NCI-H1417 (cell line): ENCODE measurements around the gene SLC17A5.
A peak's percentile ranks its signal among the peaks of the same experiment; 100 is the strongest.
"Not testable (repeated sequence)": the region's sequence is repeated elsewhere in the genome, so short reads cannot be mapped to it uniquely, and the experiment has no call there.

Experiments used
- DNase-seq, 3 experiments: peaks; one replicate each; lab custom pipeline; 2025; lab: John Stamatoyannopoulos, UW

The SLC17A5 gene

GRCh38 chr6:73666393-73666792 is 12.6 kb upstream of the SLC17A5 start:
- DNase-seq: no peak

GRCh38 chr6:73665686-73666319 is 12.0 kb upstream of the SLC17A5 start:
- peak in 1 of 3 experiments; percentile 32 for DNase-seq

- DNase-seq: no peak
Observed at GRCh38 chr6:73664701-73665100, 10.9 kb upstream of the SLC17A5 start.

GRCh38 chr6:73657201-73657600 is 3.4 kb upstream of the SLC17A5 start:
- no peak for DNase-seq

GRCh38 chr6:73656531-73657145 is 2.8 kb upstream of the SLC17A5 start:
- no peak for DNase-seq

- DNase-seq: no peak
Observed at GRCh38 chr6:73655341-73655917, 1.6 kb upstream of the SLC17A5 start.

GRCh38 chr6:73652637-73653570 is 888 bp downstream of the SLC17A5 start:
- peak; percentile 37 to 75 (median 74) for DNase-seq

GRCh38 chr6:73649783-73650182 is 4.0 kb downstream of the SLC17A5 start:
- DNase-seq: no peak

- DNase-seq: no peak
Observed at GRCh38 chr6:73648166-73648565, 5.6 kb downstream of the SLC17A5 start.

- DNase-seq: peak; percentile 19 to 26 (median 24)
Observed at GRCh38 chr6:73644941-73645591, 8.7 kb downstream of the SLC17A5 start.

- no peak for DNase-seq
Observed at GRCh38 chr6:73644030-73644429, 9.8 kb downstream of the SLC17A5 start.

GRCh38 chr6:73642530-73642929 is 11.3 kb downstream of the SLC17A5 start:
- DNase-seq: no peak

GRCh38 chr6:73640179-73640750 is 13.5 kb downstream of the SLC17A5 start:
- no peak for DNase-seq

- DNase-seq: no peak
Observed at GRCh38 chr6:73639040-73639439, 14.8 kb downstream of the SLC17A5 start.

- no peak for DNase-seq
Observed at GRCh38 chr6:73637404-73637803, 16.4 kb downstream of the SLC17A5 start.

GRCh38 chr6:73636048-73636447 is 17.7 kb downstream of the SLC17A5 start:
- DNase-seq: no peak

- DNase-seq: no peak
Observed at GRCh38 chr6:73632346-73632745, 21.4 kb downstream of the SLC17A5 start.

GRCh38 chr6:73631849-73632248 is 21.9 kb downstream of the SLC17A5 start:
- no peak for DNase-seq

- DNase-seq: no peak
Observed at GRCh38 chr6:73630401-73630800, 23.4 kb downstream of the SLC17A5 start.

GRCh38 chr6:73624896-73625295 is 28.9 kb downstream of the SLC17A5 start:
- no peak for DNase-seq

- DNase-seq: not testable (repeated sequence)
Observed at GRCh38 chr6:73623480-73623879, 30.3 kb downstream of the SLC17A5 start.

- not testable (repeated sequence) for DNase-seq
Observed at GRCh38 chr6:73618082-73618481, 35.7 kb downstream of the SLC17A5 start.
